HG02852 (cell line): ENCODE measurements around the gene FAM151A.

ENCODE experiments used
- ATAC-seq: cut with Tn5 transposase; IDR thresholded peaks from one replicate; pipeline ENCODE4 v1.9.1; 2021; ENCODE audit warnings: mild to moderate bottlenecking, moderate library complexity; ENCODE audit not compliant: unreplicated experiment

Gene FAM151A

GRCh38 chr1:54581621-54582035, 41.7 kb downstream of the FAM151A start:
- no peak for ATAC-seq

GRCh38 chr1:54580856-54581550, 42.3 kb downstream of the FAM151A start:
- ATAC-seq: no peak

- no peak for ATAC-seq
Observed at GRCh38 chr1:54579337-54579781, 44.0 kb downstream of the FAM151A start.

GRCh38 chr1:54577612-54578011, 45.7 kb downstream of the FAM151A start:
- no peak for ATAC-seq

GRCh38 chr1:54575605-54576290, 47.6 kb downstream of the FAM151A start:
- no peak for ATAC-seq

- no peak for ATAC-seq
Observed at GRCh38 chr1:54575161-54575560, 48.2 kb downstream of the FAM151A start.

GRCh38 chr1:54574158-54574778, 49.1 kb downstream of the FAM151A start:
- no peak for ATAC-seq

- no peak for ATAC-seq
Observed at GRCh38 chr1:54572542-54572850, 50.8 kb downstream of the FAM151A start.

GRCh38 chr1:54571803-54572541, 51.4 kb downstream of the FAM151A start:
- no peak for ATAC-seq

- no peak for ATAC-seq
Observed at GRCh38 chr1:54571326-54571725, 52.0 kb downstream of the FAM151A start.

GRCh38 chr1:54570161-54570560, 53.2 kb downstream of the FAM151A start:
- ATAC-seq: no peak

- no peak for ATAC-seq
Observed at GRCh38 chr1:54569339-54569738, 54.0 kb downstream of the FAM151A start.

GRCh38 chr1:54567961-54568360, 55.4 kb downstream of the FAM151A start:
- ATAC-seq: no peak

GRCh38 chr1:54566438-54567141, 56.7 kb downstream of the FAM151A start:
- no peak for ATAC-seq

GRCh38 chr1:54565113-54565501, 58.2 kb downstream of the FAM151A start:
- ATAC-seq: no peak

- ATAC-seq: no peak
Observed at GRCh38 chr1:54564312-54565112, 58.8 kb downstream of the FAM151A start.

- no peak for ATAC-seq
Observed at GRCh38 chr1:54559771-54560231, 63.5 kb downstream of the FAM151A start.
